ENCODE measurements around the gene GSDMA.
A peak's percentile ranks its signal among the peaks of the same experiment; 100 is the strongest.

GSDMA gene

DNA sequence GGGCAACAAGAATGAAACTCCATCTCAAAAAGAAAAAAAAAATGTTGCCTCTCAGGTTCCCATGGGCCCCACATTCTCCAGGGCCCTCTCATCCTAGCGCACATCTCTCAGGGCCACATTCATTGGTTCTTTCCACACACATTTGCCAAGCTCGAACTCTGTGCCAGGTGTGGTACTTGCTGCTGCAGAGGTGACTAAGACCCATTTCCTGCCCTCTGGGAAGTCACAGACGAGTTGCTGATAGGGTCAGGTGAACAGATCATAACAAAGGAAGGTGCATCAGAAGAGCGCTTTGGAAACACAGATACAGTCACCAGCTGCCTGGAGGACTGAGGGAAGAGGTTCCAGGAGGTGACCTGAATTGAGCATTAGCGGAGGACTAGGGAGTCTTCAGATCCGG, 1.0 kb downstream of the GSDMA start:
- no peak for DNase-seq (ENCODE audit: low read depth)

DNA sequence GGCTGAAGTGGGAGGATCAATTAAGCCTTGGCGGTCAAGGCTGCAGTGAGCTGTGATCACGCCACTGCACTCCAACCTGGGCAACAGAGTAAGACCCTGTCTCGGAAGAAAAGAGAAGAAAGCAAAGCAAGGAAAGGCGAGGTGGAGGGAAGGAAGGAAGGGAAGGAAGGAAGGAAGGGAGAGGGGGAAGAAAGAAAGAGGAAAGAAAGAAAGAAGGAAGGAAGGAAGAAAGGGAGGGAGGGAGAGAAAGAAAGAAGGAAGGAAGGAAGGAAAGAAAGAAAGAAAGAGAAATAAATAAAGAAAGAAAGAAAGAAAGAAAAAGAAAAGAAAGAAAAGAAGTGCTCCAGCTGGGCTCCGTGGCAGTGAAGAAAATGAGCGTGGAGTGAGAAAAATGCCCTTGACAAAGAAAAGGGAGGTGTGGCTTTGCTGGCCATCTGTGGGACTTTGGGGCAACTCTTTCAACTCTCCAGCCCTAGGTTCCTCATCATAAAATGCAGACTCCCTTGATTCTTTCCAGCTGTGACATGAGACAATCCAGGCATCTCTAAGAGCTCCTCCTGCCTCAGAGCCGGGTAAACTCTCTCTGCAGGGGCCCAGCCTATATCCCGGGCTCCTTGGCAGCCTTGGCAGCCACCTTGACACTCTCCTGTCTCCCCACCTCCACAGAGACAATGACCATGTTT, 2.4 kb downstream of the GSDMA start:
- no peak for DNase-seq (ENCODE audit: low read depth)

GRCh38 chr17:39966771-39967170, 4.0 kb downstream of the GSDMA start:
- no peak for DNase-seq (ENCODE audit: low read depth)

DNA sequence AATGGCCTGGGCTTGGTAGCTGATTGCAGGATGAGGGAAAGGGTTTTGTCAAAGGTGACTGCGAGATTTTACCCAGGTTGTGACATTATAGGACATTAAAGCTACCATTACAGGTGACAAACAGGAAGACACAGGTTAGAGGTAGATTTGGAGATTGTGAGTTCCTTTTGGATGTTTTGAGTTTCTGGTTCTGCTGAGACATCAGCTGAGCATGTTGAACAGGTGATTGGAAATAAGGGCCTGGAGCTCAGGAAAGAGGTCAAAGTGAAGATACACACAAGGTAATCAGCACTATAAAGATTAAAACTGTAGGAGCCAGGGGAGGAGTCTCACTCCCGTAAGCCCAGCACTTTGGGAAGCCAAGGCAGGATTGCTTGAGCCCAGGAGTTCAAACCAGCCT, 6.0 kb downstream of the GSDMA start:
- no peak for DNase-seq (ENCODE audit: low read depth)

- no peak for DNase-seq (ENCODE audit: low read depth)
Measured at GRCh38 chr17:39969375-39969774, 6.6 kb downstream of the GSDMA start.

GRCh38 chr17:39970157-39970692, 7.4 kb downstream of the GSDMA start:
- no peak for DNase-seq (ENCODE audit: low read depth)

DNA sequence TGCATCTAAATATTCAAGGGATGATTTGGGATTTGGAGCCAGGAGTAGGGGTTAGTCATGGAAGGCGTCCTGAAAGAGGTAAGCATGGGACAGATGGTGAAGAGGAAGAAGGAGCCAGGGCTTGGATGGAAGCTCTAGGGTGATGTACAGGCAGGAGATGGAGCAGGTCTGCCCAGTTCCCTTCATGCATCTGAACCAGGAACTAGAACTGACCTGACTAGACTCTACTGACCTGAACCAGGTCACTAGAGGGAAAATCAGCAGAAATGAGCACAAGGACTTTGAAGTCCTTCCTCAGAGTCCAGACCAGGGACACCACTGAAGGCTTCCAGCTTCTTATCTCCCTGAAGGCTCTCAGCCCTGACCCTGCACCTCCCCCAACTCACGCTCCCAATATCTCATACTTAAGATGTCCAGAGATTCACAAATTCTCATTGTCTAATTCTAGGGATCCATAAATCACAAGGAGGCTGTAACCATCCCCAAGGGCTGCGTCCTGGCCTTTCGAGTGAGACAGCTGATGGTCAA, 8.3 kb downstream of the GSDMA start:
- DNase-seq (ENCODE audit: low read depth): no peak

- DNase-seq (ENCODE audit: low read depth): no peak
Measured at GRCh38 chr17:39972271-39972670, 9.5 kb downstream of the GSDMA start.

GRCh38 chr17:39973496-39973895, 10.7 kb downstream of the GSDMA start:
- DNase-seq (ENCODE audit: low read depth): no peak

GRCh38 chr17:39974433-39974832, 11.6 kb downstream of the GSDMA start:
- DNase-seq (ENCODE audit: low read depth): no peak

DNA sequence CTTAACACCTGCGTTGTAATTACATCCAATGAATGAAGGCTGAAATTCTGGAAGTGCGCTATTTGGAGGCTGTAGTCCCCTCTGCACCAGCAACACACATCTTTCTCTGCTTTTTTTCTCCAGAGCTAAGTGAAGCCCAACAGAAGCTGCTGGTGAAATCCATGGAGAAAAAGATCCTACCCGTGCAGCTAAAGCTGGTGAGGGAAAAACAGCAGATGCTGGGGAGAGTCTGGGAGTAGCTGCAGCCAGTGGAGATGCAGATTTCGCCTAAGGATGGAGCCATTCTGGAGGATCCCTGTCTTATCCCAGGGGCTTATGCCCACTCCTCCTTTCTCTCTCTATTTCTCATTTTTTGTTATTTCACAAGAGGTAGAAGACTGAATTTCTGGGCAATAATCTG, 13.0 kb downstream of the GSDMA start:
- DNase-seq (ENCODE audit: low read depth): no peak

GRCh38 chr17:39979016-39979670, 16.3 kb downstream of the GSDMA start:
- no peak for DNase-seq (ENCODE audit: low read depth)

GRCh38 chr17:39979893-39980350, 17.1 kb downstream of the GSDMA start:
- DNase-seq (ENCODE audit: low read depth): no peak

- peak; percentile 94 for DNase-seq (ENCODE audit: low read depth)
Measured at GRCh38 chr17:39980351-39981206, 17.8 kb downstream of the GSDMA start, which contains the start of gene PSMD3. Gene PSMD3, plus strand, starts transcription at chr17:39980807. Its CDS starts 164 bp downstream, at chr17:39980971.

GRCh38 chr17:39981207-39981741, 18.5 kb downstream of the GSDMA start:
- no peak for DNase-seq (ENCODE audit: low read depth)

DNA sequence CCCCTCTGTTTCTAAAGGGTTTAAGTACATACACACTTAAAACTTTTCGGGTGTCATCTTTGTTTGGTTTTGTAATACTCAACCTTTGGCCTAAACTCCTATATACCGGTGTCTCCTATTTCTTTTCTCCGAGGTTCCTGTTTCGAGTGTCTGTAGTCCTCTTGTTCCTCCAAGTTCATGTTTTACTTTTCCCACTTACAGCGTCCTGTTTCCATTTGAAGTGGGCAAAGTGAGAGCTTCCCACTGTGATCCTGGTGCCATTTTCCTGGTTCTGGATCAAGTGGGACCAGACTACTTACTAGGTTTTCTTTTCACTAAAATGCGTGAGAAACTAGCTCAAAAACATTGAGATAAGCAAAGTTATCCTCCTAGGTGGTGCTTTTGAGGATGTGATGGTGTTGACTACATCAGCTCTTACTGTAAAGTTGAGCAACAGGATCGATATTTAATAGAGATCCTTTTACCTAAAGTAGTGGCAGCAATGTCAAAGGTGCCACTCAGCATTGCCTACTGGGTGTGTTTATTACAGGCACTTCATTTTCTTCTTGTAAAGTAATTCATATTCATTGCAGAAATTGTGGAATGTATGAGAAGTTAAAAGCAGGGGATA, 19.1 kb downstream of the GSDMA start:
- no peak for DNase-seq (ENCODE audit: low read depth)

DNA sequence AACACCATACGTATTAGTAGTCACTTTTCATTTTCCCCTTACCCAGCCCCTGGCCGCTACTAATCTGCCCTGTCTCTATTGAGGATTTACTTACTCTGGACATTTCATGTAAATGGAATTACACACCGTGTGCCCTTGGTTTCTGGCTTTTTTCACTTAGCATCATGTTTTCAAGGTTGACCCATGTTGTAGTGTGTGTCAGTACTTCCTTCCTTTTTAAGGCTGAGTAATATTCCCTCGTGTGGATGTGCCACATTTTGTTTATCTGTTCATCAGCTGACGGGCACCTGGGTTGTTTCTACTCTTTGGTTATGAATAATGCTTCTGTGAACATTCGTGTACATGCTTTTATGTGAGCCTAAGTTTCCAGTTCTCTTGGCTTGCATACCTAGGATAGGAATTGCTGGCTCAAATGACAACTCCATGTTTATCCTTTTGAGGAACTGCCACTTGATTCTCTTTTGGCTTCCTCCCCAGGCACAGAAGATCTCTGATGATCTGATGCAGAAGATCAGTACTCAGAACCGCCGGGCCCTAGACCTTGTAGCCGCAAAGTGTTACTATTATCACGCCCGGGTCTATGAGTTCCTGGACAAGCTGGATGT, 25.5 kb downstream of the GSDMA start:
- DNase-seq (ENCODE audit: low read depth): no peak

GRCh38 chr17:39994448-39994847, 31.6 kb downstream of the GSDMA start:
- DNase-seq (ENCODE audit: low read depth): no peak

DNA sequence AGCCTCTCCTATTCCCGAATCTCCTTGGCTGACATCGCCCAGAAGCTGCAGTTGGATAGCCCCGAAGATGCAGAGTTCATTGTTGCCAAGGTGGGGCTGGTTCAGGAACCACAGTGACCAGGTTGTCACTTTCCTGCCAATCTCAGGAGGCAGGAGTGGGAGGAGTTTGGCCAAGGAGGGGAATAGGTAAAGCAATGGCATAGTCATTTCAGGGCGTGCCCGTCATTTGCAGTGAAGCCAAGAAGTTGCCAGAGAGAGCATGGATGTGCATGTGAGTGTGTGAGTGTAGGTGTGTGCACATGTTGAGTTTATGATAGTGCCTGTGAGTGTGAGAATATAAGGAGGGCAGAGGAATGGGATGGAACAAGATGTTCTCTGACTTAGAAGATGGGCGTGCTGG, 32.6 kb downstream of the GSDMA start:
- DNase-seq (ENCODE audit: low read depth): no peak

DNA sequence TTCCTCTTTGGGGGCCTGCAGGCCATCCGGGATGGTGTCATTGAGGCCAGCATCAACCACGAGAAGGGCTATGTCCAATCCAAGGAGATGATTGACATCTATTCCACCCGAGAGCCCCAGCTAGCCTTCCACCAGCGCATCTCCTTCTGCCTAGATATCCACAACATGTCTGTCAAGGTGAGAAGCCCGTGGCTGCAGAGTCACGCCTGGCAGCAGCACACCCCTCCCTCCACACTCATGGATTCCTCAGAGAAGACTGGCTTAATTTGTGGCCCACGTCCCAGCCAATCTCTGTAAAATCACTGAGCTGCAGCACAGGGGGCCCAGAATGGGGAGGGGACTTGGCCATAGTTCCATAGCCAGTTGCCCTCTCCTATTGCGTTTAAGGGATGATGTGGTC, 33.4 kb downstream of the GSDMA start:
- DNase-seq (ENCODE audit: low read depth): no peak

DNA sequence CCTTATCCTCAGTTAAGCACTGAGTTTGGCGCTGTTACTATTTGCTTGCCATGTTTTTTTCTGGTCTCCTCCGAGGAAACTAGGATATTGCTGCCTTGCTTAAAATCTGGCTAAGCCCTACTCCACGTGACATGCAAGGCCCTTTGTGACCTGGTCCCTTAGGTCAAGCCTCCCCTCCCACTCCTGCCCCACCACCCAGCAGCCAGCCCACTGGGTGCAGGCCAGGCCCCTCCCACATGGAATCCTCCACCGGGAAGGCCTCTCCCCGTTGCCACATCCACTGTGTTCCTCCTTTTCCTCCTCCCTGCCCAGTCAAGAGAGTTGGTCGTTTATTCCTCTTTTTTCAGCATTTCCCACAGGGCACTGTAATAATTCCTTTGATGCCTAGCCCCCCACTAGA, 34.0 kb downstream of the GSDMA start:
- DNase-seq (ENCODE audit: low read depth): no peak

All from stimulated activated CD8-positive, alpha-beta memory T cell treated with anti-CD3 and anti-CD28 coated beads, Interleukin-4, amount 100 ng/mL, for 24 hours (primary cell).